ENCODE data around the gene CDYL.

CDYL gene

DNA sequence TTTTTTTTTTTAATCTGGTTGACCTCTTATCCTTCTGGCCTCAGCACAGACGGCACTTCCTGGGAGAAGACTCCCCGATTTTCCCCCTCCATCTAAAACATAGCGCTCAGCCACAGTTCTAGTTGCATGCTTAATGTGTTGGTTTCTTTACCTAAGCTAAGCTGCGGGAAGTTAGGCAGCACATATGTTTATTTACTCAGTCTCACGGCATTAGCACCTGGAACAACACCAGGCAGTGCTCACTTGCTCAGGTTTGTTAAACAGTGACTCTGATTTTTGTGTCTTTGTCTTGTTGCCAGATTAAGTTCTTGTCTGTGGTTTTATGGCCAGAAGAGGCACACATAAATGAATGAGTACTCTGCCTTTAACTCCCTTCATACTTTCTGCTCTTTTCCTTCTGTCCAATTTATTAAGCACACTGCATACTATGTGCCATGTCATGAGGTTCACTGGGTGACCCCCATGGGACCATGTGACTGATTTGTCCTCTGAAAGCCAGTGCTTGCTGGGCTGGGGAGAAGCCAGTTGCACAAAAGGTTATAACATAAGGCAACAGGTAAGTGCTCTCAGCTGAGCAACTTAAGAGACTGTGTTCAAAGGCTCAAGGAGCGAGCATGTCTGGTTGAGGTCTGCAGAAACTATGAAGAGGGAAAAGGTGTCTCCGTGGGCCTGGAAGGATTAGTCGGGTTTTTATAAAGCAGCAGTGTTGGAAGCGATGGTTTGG lies 134.0 kb downstream of the CDYL start:
- no peak for DNase-seq

DNA sequence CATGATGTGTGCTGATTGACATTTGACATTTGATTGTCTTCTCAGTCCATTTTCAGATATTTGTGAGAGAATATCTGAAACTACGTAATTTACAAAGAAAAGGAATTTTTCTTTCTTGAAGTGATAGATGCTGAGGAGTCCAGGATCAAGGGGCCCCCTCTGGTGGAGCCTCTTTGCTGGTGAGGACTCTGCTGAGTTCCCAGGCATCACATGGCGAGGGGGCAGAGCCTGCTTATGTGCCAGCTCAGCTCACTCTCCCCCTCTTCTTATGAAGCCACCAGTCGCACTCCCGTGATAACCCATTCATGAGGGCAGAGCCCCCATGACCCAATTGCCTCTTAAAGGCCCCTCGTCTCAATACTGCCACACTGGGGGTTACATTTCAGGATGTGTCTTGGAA lies 136.4 kb downstream of the CDYL start:
- DNase-seq = no peak

DNA sequence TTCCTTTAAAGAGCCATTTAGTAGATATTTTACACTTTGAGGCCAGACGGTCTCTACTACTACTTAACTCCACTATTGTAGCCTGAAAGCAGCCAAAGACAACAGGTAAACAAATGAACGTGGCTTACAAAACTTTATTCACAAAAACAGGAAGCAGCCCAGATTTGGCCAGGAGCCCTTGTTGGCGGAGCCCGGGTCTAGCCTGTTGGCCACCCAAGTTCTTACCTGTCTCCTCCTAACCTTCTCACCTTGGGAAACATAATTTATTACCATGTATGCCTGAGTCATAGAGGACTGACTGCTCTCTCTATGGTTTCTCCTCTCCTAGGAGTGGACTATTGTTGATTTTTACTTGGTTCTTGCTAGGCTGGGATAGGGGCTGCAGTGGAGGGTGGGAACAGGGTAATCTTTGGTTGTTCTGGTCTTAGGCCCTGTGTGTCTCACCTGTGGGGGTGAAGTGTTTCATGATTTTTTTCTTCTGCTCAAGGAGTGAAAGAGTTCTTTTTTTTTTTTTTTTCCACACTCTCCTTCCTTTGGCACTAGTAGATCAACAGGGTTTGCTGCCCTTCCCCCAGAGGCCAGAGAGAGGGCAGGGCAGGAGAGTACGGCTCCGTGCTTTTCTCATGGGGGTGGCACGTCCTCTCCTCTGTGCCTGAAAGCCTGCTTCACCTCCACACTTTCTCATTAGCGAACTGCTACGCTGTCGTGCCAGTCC lies 137.7 kb downstream of the CDYL start:
- no peak for DNase-seq

DNA sequence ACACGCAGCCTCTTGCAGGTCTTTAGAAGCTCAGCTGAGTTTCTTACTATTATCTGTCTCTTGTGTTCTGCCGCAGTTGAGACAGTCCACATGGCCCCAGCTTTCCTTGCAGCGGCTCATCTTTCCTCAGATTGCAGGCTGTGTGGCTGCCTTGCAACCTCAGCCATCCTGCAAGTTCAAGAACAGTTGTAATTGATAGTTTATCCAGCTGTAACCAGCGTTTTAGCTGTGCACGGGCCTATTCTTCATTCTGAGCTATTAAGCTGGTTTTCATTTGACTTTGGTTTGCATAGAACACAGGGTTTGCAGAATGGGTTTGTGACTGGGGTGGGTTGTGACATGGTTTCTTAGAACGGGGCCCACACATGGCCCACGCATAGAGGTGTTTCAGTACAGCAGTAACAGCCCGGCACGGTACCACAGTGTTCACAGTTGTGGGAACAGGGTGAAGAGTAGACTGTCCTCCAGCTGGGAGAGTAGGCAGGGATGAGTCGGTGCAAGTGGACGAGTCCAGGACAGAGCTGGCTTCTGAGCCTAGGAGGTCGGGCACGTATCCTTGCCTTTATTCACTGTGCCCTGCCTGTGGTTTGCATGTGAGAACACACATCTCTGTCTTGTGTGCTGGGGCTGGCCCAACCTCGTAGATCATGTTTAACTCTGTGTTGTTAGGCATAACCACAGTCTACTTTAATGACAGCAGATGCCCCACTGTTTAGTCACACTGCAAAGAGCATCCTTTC lies 138.4 kb downstream of the CDYL start:
- no peak for DNase-seq

DNA sequence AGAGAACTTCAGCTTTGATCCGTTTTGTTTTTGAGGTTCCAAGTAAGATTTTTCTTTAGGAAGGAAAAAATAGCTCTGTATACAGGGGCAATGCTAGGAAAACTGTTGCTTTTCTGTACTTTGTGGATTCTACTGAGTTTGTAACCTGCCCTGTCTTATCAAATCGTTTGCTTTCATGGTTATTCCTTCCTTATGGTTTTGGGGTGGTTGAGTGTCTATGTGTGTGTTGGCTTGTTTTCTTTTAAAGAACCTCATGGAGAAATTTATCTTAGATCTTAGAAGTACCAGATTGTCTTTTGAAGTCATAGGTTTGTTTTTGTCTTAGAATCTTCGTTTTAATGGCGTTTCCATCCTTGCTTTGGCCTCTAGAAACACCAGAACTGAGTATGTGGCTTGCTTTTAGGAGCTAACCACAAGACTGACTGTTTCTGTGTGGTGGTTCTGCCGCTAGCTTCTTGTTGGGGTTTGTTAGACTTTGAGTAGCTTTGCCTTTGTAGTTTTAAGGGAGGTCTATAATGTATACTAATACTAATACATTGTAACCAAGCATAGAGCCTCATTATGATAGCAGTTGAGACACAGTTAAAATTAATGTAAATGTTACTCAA lies 140.9 kb downstream of the CDYL start:
- DNase-seq = no peak

DNA sequence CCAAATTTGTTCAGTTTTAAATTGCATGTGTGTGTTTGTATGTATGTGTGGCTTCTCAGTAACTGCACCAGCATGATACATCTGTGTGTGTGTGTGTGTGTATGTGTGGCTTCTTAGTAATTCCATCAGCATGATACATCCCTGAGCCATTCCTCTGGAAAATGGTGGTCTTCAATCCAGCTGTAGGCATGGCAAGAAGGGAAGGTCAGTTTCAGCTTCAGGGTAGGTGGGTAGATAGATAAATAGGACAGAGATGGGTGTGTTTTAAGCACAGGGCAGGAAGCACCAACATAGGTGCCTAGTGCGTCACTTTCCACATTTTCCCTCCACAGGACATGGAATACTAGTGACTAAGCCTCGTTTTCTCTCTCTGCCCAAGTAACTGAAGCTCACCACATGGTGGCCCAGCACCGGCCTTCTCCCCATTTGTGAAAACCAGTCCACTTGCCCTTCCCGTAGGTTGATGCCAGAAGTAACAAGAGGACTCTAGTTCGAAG lies 144.8 kb downstream of the CDYL start:
- no peak for DNase-seq

DNA sequence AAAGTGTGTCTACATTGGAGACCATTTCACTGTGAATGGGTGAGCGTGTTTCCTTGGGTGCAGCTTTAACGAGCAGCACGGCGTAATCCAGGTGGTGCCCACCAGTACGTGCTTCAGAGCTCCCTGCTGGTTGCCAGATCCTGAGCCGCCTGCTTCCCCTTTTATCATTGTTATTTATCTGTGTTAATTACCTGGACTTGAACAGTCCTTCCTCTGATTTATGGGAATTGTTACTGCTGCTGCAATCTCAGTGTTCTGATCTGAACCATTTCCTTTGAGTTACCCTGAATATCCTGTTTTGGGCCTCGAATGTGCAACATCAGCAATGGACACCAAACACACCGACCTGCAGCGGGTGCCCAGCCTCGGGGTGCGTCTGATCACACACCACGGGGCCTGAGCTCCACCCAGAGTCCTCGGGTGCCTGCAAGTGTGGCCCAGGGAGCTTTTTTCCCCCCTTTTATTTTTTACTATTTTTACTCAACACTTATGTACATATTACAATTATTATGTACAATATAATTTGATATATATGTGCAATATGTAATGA lies 146.4 kb downstream of the CDYL start:
- no peak for DNase-seq

DNA sequence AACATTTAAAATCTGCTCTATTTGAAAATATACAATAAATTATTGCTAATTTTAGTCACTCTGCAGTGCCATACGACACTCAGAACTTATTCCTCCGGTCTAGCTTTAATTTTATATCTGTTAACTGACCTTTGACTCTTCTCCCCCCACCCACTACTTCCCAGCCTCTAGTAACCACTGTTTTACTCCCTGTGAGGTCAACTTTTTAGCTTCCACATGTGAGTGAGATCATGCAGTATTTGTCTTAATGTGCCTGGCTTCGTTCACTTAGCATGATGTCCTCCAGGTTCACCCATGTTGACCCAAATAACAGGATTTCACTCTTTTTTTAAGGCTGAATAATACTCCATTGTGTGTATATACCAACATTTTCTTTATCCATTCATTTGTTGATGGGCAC lies 146.9 kb downstream of the CDYL start:
- no peak for DNase-seq

DNA sequence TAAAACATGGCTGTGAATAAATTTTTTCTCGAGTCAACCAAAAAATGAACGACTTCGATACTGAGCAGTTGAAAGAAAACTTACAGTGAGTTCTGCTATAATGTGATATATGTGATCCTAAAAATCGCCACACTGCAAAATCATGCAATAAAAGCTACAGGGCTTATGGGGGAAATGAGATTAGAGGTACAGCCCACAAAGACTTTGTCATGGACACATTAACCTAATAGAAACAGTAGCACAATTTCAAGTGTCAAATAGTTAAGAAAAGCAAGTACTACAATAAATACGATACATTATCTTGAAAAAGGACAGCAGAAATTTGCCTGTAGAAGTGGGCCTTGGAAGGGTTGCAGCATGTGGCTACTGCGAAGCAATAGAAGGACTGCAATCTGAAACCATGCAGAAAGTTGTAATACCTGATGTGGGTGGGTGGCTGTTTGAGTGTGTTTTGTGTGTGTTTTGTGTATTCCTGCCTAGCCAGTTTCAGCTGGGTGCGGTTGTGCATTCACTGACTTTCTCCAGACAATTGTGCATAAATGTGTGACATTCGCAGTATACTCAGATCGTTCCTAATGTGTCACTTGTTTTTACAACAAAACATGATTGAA lies 148.6 kb downstream of the CDYL start:
- DNase-seq = no peak

DNA sequence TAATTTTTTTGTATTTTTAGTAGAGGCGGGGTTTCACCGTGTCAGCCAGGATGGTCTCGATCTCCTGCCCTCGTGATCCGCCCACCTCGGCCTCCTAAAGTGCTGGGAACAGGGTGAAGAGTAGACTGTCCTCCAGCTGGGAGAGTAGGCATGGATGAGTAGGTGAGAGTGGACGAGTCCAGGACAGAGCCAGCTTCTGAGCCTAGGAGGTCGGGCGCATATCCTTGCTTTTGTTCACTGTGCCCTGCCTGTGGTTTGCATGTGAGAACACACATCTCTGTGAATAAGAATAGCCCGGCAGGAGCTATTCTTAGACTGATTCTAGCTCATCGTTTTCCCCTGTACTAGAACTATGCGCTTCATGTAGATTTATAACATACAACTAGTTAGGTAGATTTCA lies 149.4 kb downstream of the CDYL start:
- DNase-seq = no peak

DNA sequence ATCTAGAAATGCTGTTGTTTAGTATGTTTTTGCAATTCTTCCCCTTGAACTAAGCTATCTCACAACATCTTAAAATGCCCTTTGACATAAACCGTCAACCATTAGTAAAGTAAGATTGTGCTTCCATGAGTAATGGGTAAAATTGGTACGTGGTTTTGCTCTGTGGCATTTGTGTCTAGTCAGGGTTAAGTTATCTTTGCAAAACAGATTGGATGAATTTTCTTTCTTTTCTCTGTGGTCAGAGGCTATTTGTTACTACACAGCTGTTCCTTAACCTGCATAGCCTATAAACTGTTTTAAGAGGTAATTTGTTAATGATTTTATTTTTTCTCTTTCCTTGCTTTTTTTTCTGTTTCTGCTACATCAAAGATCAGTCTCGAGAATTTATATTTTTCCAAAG lies 152.2 kb downstream of the CDYL start:
- no peak for DNase-seq

DNA sequence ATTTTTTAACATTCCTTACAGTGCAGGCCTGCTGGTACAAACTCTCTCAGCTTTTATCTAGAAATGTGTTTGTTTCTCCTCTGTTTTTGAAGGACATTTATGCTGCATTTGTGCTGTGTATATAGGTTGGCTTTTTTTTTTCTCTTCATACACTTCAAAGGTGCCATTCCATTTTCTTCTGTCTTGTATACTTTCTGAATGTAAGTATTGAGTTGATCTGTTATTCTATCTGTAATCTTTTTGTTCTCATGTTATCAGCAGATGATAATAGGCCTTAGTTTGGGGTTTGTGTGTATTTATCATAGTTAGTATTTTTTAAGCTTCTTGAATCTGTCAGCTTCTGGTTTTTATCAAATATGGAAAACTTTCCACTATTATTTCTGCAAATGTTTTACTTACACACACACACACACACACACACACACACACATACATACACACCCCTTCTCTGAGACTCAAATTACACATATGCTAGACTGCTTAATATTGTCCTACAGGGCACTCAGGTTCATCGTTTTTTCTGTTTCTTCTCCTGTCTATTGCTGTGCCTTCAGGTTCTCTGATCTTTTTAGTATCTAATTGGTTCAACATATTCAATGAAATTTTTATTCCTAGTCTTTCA lies 153.0 kb downstream of the CDYL start:
- no peak for DNase-seq

DNA sequence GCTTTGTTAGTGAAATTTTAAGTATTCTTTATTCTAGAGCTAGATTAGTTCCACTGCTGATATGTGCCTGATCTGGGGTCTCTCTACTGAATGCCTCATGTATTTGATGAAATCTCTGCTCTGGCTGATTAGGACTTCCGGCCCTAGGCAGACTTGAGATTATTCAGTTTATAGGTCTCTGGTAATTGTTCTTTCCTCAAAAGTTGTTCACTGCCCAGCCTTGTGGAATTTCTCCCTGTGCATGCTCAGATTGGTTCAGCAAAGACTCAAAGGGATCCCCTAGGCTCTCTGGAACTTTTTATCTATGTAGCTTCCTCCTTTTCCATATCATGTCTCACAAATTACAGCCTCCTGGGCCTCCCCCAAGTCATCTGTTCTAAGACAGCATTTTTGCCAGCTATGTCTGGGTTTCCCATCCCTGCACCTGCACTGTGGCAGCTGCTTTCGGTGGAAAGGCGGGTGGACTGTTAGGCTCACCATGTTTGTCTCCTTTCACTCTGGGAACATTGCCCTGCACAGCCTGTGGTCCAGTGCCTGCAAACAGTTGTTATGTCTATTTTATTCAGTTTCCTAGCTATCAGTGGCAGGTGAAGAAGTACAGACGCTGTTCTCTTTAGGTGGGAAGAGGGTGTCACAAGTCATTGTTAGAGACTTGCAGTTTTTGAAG lies 154.0 kb downstream of the CDYL start:
- DNase-seq = no peak

DNA sequence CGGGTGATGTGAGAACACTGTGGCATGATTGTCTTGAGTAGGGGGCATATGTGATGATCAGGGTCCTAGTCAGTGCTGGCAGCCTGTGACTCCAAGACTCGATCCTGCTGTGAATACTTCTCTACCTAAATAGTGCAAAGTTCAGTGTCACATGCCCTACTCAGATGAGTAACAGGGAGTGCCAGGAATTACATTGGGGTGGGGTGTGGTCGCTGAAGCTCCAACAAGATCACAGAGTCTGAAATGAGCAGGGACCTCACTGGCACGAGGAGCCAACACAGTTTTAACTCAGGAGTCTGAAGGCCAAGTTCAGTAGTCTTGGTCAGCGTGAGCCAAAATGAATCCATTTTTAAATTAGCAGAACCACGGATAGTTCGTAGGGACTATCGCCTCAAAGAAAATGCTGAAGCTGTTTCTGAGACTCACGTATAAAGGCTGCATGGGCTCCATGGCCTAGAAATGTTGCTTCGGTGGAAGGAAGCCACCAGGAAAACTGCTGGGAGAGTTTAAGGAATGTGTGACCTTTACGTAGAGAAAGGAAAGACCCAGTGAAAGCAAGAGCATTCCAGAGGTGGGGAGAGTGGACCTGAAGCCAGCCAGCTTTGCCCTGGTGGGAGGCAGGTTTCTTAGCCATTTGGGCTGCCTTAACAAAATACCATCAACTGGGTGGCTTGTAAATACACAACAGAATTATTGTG lies 155.5 kb downstream of the CDYL start:
- DNase-seq = no peak

DNA sequence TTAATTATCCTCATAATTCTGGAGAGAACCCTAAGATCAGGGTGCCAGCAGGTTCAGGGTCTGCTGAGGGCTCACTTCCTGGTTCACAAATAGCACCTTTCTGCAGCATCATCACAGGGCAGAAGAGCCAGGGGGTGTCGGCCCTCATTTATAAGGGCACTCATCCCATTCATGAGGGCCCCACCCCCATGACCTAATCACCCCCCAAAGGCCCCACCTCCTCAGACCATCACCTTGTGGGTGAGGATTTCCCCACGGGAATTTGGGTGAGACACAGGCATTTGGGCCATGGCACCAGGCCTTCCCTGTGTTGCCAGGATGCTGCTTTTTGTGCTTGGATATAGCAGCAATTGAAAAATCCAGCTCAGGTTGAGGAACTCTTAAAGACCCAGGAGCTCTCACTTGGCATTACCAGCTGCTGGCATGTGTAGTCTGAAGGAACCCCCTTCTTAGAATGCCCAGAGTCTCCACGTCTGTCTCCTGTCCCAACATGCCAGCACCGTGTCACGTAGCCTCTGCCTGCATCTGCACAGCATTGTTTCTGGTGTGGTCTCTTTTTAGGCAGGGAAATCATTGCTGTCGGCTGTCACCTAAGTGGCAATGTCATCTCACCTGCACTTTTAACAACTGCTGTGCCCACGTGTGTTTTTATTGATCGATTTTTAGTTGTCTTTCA lies 156.2 kb downstream of the CDYL start:
- DNase-seq = no peak

DNA sequence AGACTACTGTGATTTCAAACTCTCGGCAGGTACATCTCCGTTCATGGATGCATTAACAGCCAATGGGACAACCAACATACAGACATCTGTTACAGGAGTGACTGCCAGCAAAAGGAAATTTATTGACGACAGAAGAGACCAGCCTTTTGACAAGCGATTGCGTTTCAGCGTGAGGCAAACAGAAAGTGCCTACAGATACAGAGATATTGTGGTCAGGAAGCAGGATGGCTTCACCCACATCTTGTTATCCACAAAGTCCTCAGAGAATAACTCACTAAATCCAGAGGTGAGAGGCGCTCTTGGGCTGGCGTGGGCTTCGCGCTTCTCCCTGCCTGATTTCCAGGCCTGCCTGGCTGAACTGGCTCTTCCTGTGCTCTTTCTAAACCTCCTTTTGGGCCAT lies 159.3 kb downstream of the CDYL start:
- DNase-seq = peak; percentile 15

DNA sequence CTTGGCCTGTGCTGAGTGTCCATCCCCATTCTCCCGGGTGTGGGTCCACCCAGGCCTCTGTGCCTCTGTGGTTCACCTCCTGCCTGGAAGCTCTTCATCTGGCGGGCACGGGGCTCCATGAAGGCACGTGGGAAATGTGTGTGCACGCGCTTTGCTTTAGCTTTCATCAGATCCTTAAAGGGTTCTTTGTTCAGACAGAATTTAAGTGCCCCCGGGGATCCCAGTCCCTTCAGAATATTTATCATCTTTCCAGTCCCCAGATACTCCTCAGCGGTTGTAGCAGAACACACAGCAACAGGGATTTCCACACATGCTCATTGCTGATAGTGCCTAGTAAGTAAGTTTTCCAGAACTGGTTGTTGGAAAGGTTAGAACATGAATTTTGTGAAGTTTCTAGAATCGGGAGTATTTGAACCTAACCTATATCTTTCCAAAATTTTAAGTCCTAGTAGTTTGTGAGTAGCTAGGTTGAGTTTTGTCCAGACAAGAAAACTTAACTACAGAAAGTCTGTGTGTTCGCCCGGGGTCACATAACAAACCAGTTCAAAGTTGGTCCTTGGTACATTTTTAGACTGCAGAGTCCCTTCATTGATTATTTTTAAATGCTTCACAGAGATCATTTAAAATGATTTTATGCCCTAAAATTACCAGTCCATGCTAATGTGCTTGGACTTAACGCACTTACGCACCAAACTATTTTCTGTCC lies 159.9 kb downstream of the CDYL start:
- no peak for DNase-seq

DNA sequence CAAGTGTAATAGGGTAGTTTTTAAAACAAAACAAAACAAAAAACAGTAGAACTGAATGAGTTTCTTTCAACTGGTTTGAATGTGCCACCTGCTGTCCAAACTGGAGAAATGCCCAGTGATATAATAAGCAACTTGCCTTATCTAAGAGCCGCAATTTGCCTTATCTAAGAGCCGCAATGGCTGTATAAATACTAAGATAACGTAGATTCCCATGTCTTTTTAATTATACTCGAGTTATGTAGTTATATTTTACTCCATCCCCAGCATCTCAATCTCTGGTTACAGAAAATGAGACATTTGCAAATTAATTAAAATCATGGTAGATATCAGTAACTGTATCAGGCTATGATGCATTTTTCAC lies 160.5 kb downstream of the CDYL start:
- DNase-seq = no peak

DNA sequence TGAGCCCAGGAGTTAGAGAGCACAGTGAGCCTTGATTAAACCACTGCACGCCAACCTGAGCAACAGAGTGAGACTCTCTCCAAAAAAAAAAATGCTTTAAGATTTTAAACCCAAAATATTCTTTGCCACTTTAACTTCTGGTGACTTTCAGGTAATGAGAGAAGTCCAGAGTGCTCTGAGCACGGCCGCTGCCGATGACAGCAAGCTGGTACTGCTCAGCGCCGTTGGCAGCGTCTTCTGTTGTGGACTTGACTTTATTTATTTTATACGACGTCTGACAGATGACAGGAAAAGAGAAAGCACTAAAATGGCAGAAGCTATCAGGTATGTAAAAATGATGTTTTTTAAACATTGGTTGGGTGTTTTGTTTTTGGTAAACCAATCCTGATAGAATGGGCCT lies 161.2 kb downstream of the CDYL start:
- DNase-seq = no peak

DNA sequence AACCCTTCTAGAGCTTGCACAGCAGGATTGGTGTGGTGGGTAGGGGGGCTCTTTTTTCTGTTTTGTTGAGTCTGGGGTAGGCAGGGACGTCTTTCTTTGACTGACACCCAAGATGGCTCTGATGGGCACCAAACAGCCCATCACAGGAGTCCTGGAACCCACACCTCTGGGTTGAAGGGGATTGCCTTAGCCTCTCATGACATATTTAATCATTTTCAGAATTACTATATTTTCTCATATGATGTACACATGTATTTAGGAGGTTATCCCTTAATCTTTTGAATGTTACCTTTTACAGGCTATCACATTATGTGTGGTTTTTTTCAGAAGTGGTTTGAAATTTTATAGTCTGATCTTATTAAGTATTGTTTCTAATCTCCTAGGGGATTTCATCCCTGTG lies 163.0 kb downstream of the CDYL start:
- no peak for DNase-seq

All from stimulated activated CD4-positive, alpha-beta T cell treated with anti-CD3 and anti-CD28 coated beads, Interleukin-15, amount 100 ng/mL, for 24 hours (primary cell).